NCI-H526 (cell line): ENCODE measurements around the gene PUM1.
A peak's percentile ranks its signal among the peaks of the same experiment; 100 is the strongest.

Experiments
- DNase-seq, 2 experiments: peaks; one replicate each; lab custom pipeline; 2025; lab: John Stamatoyannopoulos, UW

Gene PUM1

DNA sequence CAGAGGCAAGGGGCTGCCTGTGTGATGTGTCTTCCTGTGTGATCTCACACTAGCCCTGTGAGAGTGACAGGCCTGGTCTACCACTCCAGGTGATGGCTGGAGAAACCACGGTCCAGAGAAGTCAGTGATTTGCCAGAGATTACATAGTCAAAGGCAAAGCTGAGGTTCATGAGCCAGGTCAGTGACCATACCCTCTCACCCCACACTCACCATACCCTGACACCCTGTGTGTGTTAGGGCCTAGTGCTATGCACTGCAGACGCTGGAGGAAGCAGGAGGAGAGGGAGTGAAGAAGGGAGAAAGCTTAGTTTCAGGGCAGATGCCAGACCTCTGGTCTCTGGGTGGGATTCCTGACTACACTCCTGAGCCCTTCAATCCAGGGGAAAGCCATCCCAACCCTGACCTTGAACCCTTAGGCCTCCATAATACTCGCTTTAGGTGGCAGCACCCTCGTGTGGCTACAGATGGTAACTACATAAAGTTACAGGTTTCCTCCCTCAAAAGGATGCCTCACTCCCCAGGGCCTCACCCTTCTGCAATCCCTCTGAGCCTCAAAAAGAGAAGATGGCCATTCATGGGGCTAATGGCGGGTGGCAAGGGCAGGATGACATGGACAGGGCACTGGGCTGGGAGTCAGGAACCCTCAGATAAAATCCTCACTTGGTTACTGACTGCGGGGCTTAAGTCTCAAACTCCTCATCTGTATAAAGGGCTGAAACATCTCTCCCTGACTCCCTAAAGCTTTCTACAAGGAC, 136.2 kb downstream of the PUM1 start:
- DNase-seq: peak; percentile 59 to 85

DNA sequence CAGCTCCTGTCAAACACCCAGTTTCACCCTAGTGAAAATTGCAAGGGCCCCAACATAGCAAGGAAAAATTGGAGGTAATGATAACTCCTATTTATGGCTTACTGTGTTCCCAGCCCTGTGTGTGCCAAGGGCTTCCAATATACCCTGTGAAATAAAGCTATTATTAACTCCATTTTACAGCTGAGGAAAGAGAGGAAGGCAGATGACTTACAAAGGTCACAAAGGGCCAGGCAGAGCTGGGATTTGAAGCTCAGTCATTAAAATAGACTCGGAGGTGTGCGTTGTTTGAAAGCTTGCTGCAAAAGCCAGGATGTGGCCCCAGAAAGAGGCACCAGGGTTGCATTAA, 136.8 kb downstream of the PUM1 start:
- DNase-seq: no peak

DNA sequence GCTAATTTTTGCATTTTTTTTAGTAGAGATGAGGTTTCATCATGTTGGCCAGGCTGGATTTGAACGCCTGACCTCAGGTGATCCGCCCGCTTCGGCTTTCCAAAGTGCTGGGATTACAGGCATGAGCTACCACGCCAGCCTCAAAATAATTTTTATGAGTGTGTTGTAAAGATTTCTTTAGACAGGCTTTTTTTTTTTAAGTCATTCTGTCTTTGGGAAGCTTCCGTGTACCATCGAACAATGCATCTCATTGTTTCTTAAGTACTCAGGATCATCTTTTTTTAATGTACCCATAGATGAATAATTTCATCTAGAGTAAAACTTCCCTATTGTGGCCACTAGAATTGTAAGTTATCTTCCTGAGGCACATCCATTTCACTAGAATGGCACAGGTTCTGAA, 137.3 kb downstream of the PUM1 start:
- peak; percentile 34 to 49 for DNase-seq

- no peak for DNase-seq
Measured at GRCh38 chr1:30927448-30927847, 138.1 kb downstream of the PUM1 start.

- DNase-seq: no peak
Measured at GRCh38 chr1:30923597-30923996, 141.9 kb downstream of the PUM1 start.

DNA sequence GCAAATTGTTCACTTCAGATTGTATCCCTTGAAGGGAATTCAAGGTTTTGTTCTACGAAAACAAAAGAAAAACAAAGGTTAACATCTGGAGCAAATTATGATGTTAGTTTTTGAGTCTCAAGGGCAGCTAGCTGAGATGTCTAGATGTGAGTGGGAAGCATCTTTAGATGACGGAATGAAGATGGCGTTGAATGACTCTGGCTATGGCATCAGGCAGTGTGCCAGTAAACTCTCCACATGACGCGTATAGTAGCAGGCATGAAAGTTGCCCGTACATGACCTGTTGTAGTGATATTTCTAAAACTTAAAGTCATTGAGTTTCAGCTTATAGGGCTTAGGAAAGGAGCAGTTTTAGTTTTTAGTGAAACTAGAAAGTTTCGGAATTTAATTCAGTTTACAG, 144.7 kb downstream of the PUM1 start:
- DNase-seq: no peak

DNA sequence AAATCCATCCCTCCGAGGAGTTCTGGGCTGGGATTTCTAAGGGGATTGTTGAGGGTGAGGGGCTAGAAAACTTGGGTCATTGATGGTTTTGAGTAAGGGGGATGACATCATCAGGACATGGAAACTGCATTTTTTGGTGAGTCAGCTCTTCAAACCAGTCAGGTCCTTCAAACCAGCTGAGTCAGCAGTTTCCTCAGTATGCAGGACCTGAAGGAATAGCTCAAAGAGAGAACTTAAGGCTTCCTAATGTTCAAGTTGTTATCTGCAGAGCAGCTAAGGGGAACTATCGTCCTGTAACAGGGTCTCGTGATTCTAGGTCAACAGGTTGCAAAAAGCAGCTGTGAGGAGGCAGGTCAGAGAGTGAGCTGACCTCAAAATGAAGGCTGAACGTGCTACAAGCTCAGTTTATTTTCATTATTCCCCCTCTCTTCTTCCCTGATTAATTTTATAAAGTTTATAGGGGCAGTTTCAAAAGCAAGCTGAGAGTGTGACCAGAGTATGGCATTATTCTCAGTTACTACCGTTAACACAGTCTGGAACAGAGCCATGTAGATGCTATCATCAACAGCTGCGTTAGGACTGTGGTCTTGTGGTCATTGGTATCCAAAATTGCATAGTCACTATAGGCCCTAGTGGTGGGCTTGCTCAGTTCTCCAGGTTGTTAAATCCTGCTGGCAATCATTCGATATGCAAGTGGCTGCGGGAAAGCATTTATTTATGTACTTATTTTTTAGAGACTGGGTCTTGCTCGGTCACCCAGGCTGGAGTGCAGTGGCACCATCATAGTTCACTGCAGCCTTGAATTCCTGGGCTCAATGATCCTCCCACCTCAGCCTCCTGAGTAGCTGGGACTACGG, 146.3 kb downstream of the PUM1 start:
- DNase-seq: no peak

DNA sequence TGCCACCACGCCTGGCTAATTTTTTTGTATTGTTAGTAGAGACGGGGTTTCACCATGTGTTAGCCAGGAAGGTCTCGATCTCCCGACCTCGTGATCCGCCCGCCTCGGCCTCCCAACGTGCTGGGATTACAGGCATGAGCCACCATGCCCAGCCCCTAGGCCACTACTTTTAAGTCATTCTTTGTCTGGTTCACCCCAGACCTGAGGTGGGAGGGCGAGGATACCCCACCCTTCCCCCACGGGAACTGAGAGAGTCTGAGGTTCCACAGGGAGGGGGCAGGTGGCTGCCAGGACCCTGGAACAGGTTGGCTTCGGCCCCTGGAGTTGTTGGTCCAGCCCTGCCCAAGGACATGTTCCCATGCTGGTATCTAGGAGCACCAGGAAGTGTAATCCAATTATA, 149.2 kb downstream of the PUM1 start:
- DNase-seq: no peak

DNA sequence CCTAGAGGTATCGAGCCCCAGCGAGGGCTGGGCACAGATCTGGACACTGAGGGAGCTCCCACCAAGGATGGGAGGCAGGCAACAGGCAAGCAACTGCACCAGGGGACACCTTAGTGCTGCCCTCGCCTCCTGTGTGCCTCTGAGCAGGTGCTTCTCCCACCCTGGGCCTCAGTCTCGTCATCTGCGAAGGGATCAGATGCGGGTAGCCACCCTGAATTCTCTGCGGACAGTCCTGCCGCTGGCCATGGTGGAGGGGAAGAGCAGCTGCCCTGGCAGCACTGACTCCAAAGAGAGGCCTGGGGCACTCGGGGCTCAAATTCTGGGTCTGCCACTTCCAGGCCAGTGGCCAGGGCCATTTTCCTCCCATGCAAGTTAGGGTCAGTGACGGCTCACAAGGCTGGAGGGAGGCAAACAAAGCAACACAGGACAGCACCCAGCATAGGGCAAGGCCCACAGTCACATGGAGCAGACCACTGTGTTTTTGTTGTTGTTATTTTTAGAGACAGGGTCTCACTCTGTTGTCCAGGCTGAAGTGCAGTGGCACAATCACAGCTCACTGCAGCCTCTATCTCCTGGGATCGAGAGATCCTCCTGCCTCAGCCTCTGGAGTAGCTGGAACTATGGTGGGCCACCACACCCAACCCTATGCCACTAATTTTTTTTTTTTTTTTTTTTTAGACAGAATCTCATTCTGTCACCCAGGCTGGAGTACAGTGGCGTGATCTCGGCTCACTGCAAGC, 149.9 kb downstream of the PUM1 start:
- DNase-seq: no peak

DNA sequence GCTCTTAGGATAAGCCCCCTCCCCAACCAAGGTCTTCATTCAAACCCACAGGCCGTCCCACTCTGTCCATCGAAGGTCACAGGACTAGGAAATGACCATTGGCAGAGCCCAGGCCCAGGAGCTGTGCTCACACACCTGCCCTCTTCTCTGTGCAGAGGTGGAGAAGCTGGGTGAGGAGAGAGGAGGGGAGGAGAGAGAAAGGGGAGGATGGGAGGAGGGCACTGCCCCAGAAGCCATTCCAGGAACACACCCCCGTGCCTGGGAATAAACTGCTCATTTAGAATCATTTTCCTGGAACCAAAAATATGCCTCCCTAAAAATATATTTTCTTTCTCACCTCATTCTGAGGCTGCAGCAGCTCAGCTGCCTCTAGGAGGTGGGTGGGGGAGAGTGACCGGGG, 150.6 kb downstream of the PUM1 start:
- no peak for DNase-seq

DNA sequence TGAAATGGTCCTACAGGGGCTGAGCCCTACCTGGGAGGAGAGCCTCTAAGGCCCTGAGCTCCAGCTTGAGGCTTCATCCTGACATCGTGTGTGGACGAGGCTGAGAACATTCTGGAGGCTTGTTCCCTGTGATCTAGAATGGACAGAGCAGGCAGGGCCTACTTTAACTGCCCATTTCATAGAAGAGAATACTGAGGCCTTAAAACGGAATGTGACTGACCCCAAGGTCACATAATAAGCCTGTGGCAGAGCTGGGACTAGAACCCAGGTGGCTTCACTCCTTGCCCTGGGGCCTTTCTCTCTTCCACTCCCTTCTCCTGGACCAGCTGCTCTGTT, 151.0 kb downstream of the PUM1 start:
- DNase-seq: no peak

GRCh38 chr1:30912913-30913652, 152.4 kb downstream of the PUM1 start:
- DNase-seq: no peak

DNA sequence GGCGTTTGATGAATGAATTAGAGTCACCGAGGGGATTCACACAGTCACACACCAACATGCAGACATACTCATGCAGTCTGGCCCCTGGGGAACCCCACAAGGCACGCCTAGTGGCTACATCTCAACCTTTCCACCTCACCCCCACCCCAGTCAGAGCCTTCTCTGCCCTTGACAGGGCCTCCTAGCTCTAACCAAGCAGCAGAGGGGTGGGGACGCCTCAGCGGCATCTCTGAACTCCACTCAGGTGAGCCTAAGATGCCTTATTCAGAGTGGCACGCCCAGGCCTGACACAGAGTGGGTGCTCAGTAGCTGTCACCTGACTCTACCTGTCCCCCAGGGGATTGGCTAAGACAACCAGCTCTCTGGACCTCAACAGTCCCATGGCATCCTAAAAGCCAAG, 153.3 kb downstream of the PUM1 start:
- no peak for DNase-seq

- peak; percentile 87 to 98 for DNase-seq
Measured at GRCh38 chr1:30911059-30911954, 154.2 kb downstream of the PUM1 start.

DNA sequence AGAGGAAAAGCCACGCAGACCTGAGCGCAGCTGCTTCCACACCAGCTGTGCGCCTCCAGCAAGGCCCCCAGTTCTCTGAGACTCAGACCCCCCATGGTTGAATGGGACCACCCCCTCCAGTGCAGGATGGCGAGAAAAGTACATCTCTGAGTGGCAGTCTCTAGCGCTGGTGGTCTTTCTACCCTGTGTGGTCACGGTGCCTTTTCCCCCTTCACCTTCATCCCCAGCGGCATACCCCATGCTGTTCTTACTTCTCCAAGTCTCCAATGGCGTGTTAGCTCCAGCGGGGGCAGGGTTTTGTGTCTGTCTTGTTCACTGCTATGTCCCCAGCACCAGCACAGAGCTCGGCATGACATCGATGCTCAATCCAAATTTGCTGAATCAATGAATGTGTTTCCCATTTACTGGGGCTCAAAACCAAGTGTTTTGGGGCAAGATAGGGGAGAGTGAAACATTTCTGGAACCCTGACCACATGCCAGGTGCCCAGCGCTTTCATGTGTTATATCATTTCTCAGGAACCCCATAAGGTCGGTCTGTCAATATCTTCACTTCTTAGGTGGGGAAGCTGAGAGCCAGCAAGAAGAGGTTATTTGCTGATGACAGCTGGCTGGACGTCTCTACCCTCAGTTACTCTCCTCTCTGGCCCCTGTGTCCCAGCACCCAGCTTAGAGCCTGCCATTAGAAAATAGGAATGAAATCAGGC, 156.0 kb downstream of the PUM1 start:
- peak; percentile 68 to 81 for DNase-seq

GRCh38 chr1:30908696-30909364, 156.7 kb downstream of the PUM1 start, which contains the start of gene SDC3:
Gene SDC3, minus strand, starts transcription at chr1:30908758. Its CDS starts 172 bp downstream, at chr1:30908586.
- DNase-seq: peak in 1 of 2 experiments; percentile 86

GRCh38 chr1:30908316-30908695, 157.2 kb downstream of the PUM1 start:
- DNase-seq: no peak

DNA sequence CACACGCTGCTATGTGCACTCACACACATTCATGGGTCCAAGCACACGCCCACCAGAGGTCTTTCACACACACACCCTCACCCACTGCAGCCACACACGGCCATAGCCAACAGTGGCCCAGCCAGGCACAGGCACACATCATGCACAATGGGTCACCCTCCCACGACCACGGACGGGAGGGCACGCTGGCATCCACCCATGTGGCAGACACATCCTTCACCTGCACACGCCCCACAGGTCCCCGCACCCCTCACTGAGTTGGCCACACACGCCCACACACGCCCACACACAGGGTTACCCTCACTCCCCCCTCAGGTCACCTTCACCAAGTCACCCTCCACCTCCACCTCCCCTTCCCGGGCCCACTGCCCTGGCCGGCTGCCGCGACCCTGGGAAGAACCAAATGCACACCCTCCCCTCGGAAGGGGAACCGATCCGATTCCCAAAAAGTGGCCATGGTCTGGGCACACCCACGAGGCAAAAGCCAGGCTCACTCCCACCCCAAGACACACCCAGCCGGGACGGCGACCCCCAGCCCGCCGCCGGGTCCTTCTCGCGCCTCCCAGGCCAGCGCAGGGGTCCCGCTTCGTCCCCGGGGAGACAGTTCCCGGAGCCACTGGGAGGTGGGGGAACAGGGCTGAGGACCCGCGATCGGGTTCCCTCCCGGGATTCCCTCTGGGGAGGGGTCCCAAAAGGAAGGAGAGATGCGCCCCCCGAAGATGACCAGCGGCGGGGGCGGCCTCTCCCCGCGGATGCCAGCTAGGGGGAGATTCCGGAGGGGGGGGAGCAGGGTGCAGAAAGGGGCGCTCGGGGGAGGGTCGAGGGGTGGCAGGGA, 157.8 kb downstream of the PUM1 start:
- DNase-seq: peak in 1 of 2 experiments; percentile 74
